Thyroid gland (tissue), 4 donors: Measurements from ENCODE around the gene SUGT1. TPM values are rescaled to one million over a fixed set of nuclear protein-coding genes. Genes with fewer than 3 reads are reported as not detected.

Source experiments
- DNase-seq, 2 donors: peaks; one replicate each; pipeline ENCODE4 v3.0.0-alpha.2; 2019
- H3K27ac ChIP-seq, 3 donors: fragments of 200-600 bp; sonication (generic); 1 replicate in 2 of 3; 2 replicates in 1 of 3; pipeline ENCODE4 v1.5.1; 2016 to 2019; ENCODE audit warnings: mild to moderate bottlenecking in 1 of 3, moderate library complexity in 1 of 3
- H3K27me3 ChIP-seq: fragments of 200-600 bp; sonication (generic); one replicate; pipeline ENCODE4 v1.5.1; 2019
- H3K36me3 ChIP-seq, 2 donors: fragments of 200-600 bp; sonication (generic); one replicate each; pipeline ENCODE4 v1.5.1; 2016 to 2019
- H3K4me1 ChIP-seq, 2 donors: fragments of 200-600 bp; sonication (generic); one replicate each; pipeline ENCODE4 v1.5.1; 2017 to 2019
- H3K4me3 ChIP-seq, 3 donors: fragments of 200-600 bp; sonication (generic); replicated peaks in 1 of 3; 1 replicate in 2 of 3; 2 replicates in 1 of 3; pipeline ENCODE4 v1.5.1; 2016; ENCODE audit warnings: mild to moderate bottlenecking in 1 of 3
- H3K9me3 ChIP-seq: fragments of 200-600 bp; sonication (generic); one replicate; pipeline ENCODE4 v1.5.1; 2017
- CTCF ChIP-seq, 6 experiments: fragments of 200-600 bp in 3 of 6; fragments of 450-650 bp in 3 of 6; sonication (generic) in 3 of 6; IDR thresholded peaks; one replicate each; pipeline ENCODE4 v1.5.1; 2016 to 2019; ENCODE audit warnings: antibody characterized with exemption in 6 of 6, mild to moderate bottlenecking in 2 of 6, inconsistent platforms in 1 of 6, moderate library complexity in 1 of 6
- POLR2A ChIP-seq, 2 donors: fragments of 450-650 bp; IDR thresholded peaks; one replicate each; pipeline ENCODE4 v1.6.1; 2017; ENCODE audit warnings: antibody characterized with exemption in 2 of 2, mild to moderate bottlenecking in 2 of 2, moderate library complexity in 1 of 2
- WGBS, 2 donors: methylation state at CpG; one replicate each; pipeline ENCODE4 v1.1.5; 2017; 5-methylcytosine and 5-hydroxymethylcytosine counted together
- intact Hi-C: fragments of 100-400 bp; cut with DNase I; formaldehyde crosslinking; loops from one replicate; pipeline ENCODE4 v1.15.1; 2023
- total RNA-seq, 4 donors: library from RNA; depleted of rRNA; stranded (reverse); fragments of >200 nt; gene quantifications; one replicate each; pipeline ENCODE4 v1.2.3, GENCODE V29; 2016

SUGT1 gene
- total RNA-seq, 4 donors from 2014 or later, result 33.6 to 50.4 (median 43.1) TPM

GRCh38 chr13:52725302-52725701 lies 72.7 kb downstream of the SUGT1 start:
- DNase-seq, result no peak
- H3K36me3 ChIP-seq, result no peaks in the 10 kb centered on the region
- H3K9me3 ChIP-seq, result no peaks in the 10 kb centered on the region
- 78 to 83% methylated on average over 1 of the region's 1 CpG for WGBS, 2 donors
- no peaks in the 10 kb centered on the region for H3K4me1 ChIP-seq
- no peak overlapping the region for H3K27ac ChIP-seq
- no peak overlapping the region for H3K4me3 ChIP-seq
- no peaks in the 10 kb centered on the region for H3K27me3 ChIP-seq
- TF ChIP-seq POLR2A (IDR thresholded peaks at IDR 0.05) (no peak), CTCF (IDR thresholded peaks at IDR 0.05) (no peak)
- intact Hi-C loops, result no loop called here

GRCh38 chr13:52726258-52726657 lies 73.6 kb downstream of the SUGT1 start:
- Histone ChIP-seq H3K36me3 (no peaks in the 10 kb centered on the region), H3K27me3 (no peaks in the 10 kb centered on the region), H3K27ac (no peak overlapping the region), H3K9me3 (no peaks in the 10 kb centered on the region), H3K4me3 (no peak overlapping the region), H3K4me1 (no peaks in the 10 kb centered on the region)
- intact Hi-C loops, result no loop called here
- TF ChIP-seq POLR2A (IDR thresholded peaks at IDR 0.05), result no peak
- no peak for TF ChIP-seq CTCF (IDR thresholded peaks at IDR 0.05)
- WGBS, 2 donors, result 90 to 91% methylated on average over 2 of the region's 2 CpGs
- no peak for DNase-seq

GRCh38 chr13:52734075-52734623 lies 81.5 kb downstream of the SUGT1 start:
- no peak overlapping the region for H3K27ac ChIP-seq
- no peak for DNase-seq
- intact Hi-C loops, result no loop called here
- H3K4me3 ChIP-seq, result no peak overlapping the region
- no peaks in the 10 kb centered on the region for H3K9me3 ChIP-seq
- 90 to 91% methylated on average over 4 of the region's 4 CpGs for WGBS, 2 donors
- no peak for TF ChIP-seq CTCF (IDR thresholded peaks at IDR 0.05)
- TF ChIP-seq POLR2A (IDR thresholded peaks at IDR 0.05), result no peak
- peaks cover 13 to 19% of the 10 kb centered on the region in 2 donors for H3K4me1 ChIP-seq
- no peaks in the 10 kb centered on the region for H3K36me3 ChIP-seq
- H3K27me3 ChIP-seq, result no peaks in the 10 kb centered on the region

- no peak for TF ChIP-seq POLR2A (IDR thresholded peaks at IDR 0.05)
- 86 to 92% methylated on average over 2 of the region's 2 CpGs for WGBS, 2 donors
Measured at GRCh38 chr13:52736891-52737290, 84.3 kb downstream of the SUGT1 start.

GRCh38 chr13:52737451-52737850 lies 84.8 kb downstream of the SUGT1 start:
- no peak for TF ChIP-seq CTCF (IDR thresholded peaks at IDR 0.05)
- H3K4me3 ChIP-seq, result no peak overlapping the region
- intact Hi-C loops, result no loop called here
- H3K27ac ChIP-seq, result no peak overlapping the region
- no peaks in the 10 kb centered on the region for H3K9me3 ChIP-seq
- no peak for DNase-seq
- no peaks in the 10 kb centered on the region for H3K36me3 ChIP-seq
- H3K27me3 ChIP-seq, result no peaks in the 10 kb centered on the region
- peaks cover 17 to 22% of the 10 kb centered on the region in 2 donors for H3K4me1 ChIP-seq

More at GRCh38 chr13:52736891-52737290, 84.3 kb downstream of the SUGT1 start:
- Histone ChIP-seq H3K9me3 (no peaks in the 10 kb centered on the region), H3K36me3 (no peaks in the 10 kb centered on the region), H3K27ac (no peak overlapping the region), H3K4me3 (no peak overlapping the region), H3K27me3 (no peaks in the 10 kb centered on the region), H3K4me1 (peaks cover 17 to 22% of the 10 kb centered on the region in 2 donors)
- no peak for DNase-seq
- intact Hi-C loops, result no loop called here

GRCh38 chr13:52737965-52738364 lies 85.3 kb downstream of the SUGT1 start:
- Histone ChIP-seq H3K4me1 (peaks cover 17 to 22% of the 10 kb centered on the region in 2 donors), H3K36me3 (no peaks in the 10 kb centered on the region), H3K27ac (no peak overlapping the region), H3K4me3 (no peak overlapping the region), H3K27me3 (no peaks in the 10 kb centered on the region), H3K9me3 (no peaks in the 10 kb centered on the region)
- TF ChIP-seq POLR2A (IDR thresholded peaks at IDR 0.05) (no peak), CTCF (IDR thresholded peaks at IDR 0.05) (no peak)
- intact Hi-C loops, result no loop called here
- 30 to 42% methylated on average over 4 of the region's 4 CpGs for WGBS, 2 donors
- DNase-seq, result no peak
